Upper lobe of left lung (tissue), 4 donors: ENCODE data around the gene DLGAP1.

ENCODE experiments used
- EP300 ChIP-seq, 4 donors: sonication (generic); formaldehyde crosslinking; IDR thresholded peaks; one replicate each; pipeline ENCODE4 v1.5.1; 2017; ENCODE audit warnings: antibody characterized with exemption in 4 of 4, control low read depth in 2 of 4
- TF ChIP-seq, protein P1 (sequence below), 6 experiments: fragments of 450-650 bp in 4 of 6; fragments of 200-600 bp in 2 of 6; sonication (generic) in 2 of 6; IDR thresholded peaks; one replicate each; pipeline ENCODE4 v1.5.1; 2016 to 2019; ENCODE audit warnings: antibody characterized with exemption in 6 of 6

DNA sequence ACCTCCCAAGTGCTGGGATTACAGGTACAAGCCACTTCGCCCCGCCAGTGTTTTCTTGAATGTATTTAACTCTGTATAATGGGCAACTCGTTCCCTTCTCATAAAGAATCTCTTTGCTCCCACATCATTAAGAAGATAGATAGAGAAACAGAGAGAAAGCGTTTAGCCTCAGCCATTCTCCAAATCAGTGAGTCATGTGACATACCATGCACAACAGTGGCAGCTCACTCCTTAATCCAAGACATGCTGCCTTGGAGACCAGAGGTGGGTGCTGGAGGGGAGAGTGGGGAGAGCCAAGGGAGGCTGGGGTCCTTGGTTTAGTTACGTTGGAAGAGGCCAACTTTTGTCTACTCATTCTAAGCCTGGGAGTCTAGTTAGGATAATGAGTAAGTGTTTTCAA lies 950.5 kb downstream of the DLGAP1 start:
- TF ChIP-seq EP300 (IDR thresholded peaks at IDR 0.05), result no peak
- TF ChIP-seq, protein P1, sequence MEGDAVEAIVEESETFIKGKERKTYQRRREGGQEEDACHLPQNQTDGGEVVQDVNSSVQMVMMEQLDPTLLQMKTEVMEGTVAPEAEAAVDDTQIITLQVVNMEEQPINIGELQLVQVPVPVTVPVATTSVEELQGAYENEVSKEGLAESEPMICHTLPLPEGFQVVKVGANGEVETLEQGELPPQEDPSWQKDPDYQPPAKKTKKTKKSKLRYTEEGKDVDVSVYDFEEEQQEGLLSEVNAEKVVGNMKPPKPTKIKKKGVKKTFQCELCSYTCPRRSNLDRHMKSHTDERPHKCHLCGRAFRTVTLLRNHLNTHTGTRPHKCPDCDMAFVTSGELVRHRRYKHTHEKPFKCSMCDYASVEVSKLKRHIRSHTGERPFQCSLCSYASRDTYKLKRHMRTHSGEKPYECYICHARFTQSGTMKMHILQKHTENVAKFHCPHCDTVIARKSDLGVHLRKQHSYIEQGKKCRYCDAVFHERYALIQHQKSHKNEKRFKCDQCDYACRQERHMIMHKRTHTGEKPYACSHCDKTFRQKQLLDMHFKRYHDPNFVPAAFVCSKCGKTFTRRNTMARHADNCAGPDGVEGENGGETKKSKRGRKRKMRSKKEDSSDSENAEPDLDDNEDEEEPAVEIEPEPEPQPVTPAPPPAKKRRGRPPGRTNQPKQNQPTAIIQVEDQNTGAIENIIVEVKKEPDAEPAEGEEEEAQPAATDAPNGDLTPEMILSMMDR (IDR thresholded peaks at IDR 0.05), result no peak
